K562 (cell line): ENCODE data around the gene C10orf53. TPM values are rescaled to one million over a fixed set of nuclear protein-coding genes. Genes with fewer than 3 reads are reported as not detected.
"Not testable (repeated sequence)": the region's sequence is repeated elsewhere in the genome, so short reads cannot be mapped to it uniquely, and the experiment has no call there.

Experiments
- ATAC-seq: fragments of 200-7000 bp; cut with Tn5 transposase; 3 replicates; pipeline ENCODE4 v1.9.1; 2020; ENCODE audit warnings: moderate library complexity
- BruUV-seq: library from RNA; stranded (reverse); fragments of 400-500 nt; replicated peaks from 2 replicates; lab custom pipeline; 2021; lab: Mats Ljungman, UMichigan
- CTCF ChIA-PET: fragments of 300-600 bp; formaldehyde crosslinking; extraction: SDS; loops from one replicate; lab custom pipeline; 2021; ENCODE audit warnings: low intra/inter-chr PET ratio; lab: Yijun Ruan, JAX
- POLR2A ChIA-PET: fragments of 300-600, 350-650 bp; sonication (Branson Sonifier 250); formaldehyde crosslinking; extraction: SDS; loops from one replicate; lab custom pipeline; 2021; ENCODE audit warnings: antibody characterized with exemption, inconsistent platforms; lab: Yijun Ruan, JAX
- DNase-seq, 4 experiments: peaks; one replicate each; pipeline versions ENCODE4 v3.0.0 to v3.0.0-alpha.2; 2011 to 2018; ENCODE audit warnings: low spot score in 3 of 4, mixed read lengths in 3 of 4; ENCODE audit errors: extremely low read depth in 1 of 4
- FAIRE-seq: peaks from 2 replicates; lab custom pipeline; 2011; peaks lifted over from hg19 to GRCh38; lab: Jason Lieb, UNC
- H2AFZ ChIP-seq: 2 replicates; pipeline ENCODE4 v1.6.0; 2011; ENCODE audit warnings: low read depth, low read length, control low read depth, inconsistent platforms
- H3K27ac ChIP-seq: fragments of 200-600 bp; 3 replicates; pipeline ENCODE4 v1.8.0; 2011; ENCODE audit warnings: low read depth, mild to moderate bottlenecking, control low read depth, inconsistent platforms, low read length, moderate library complexity, mixed read lengths; ENCODE audit errors: extremely low read depth
- H3K27me3 ChIP-seq, 2 experiments: fragments of 300-600 bp in 1 of 2; 2 replicates in 1 of 2; 3 replicates in 1 of 2; pipeline versions ENCODE4 v1.6.0 to v1.8.0; 2011; ENCODE audit warnings: inconsistent platforms in 2 of 2, low read length in 2 of 2, mild to moderate bottlenecking in 1 of 2, mixed read lengths in 1 of 2, moderate library complexity in 1 of 2; ENCODE audit not compliant: control insufficient read depth in 2 of 2, insufficient read depth in 2 of 2
- H3K36me3 ChIP-seq: fragments of 300-600 bp; 3 replicates; pipeline ENCODE4 v1.8.0; 2011; ENCODE audit warnings: mild to moderate bottlenecking, low read length, inconsistent platforms; ENCODE audit not compliant: control insufficient read depth, insufficient read depth
- H3K4me1 ChIP-seq, 2 experiments: fragments of 200-600 bp in 1 of 2; replicated peaks in 1 of 2; 2 replicates in 1 of 2; 3 replicates in 1 of 2; pipeline versions ENCODE4 v1.5.1 to v1.8.0; 2011; ENCODE audit warnings: inconsistent platforms in 2 of 2, low read length in 2 of 2, mild to moderate bottlenecking in 1 of 2, mixed read lengths in 1 of 2, moderate library complexity in 1 of 2; ENCODE audit not compliant: control insufficient read depth in 2 of 2, insufficient read depth in 2 of 2
- H3K4me2 ChIP-seq: 2 replicates; pipeline ENCODE4 v1.6.1; 2011; ENCODE audit warnings: low read length, control low read depth, inconsistent platforms, mixed read lengths; ENCODE audit not compliant: insufficient read depth
- H3K4me3 ChIP-seq: fragments of 200-600 bp; sonication (generic), shearing (Covaris generic); 2 replicates; pipeline ENCODE4 v1.5.1; 2016; ENCODE audit warnings: control low read depth, inconsistent platforms
- H3K79me2 ChIP-seq: fragments of 200-600 bp; 3 replicates; pipeline ENCODE4 v1.8.0; 2011; ENCODE audit warnings: low read length, inconsistent platforms; ENCODE audit not compliant: control insufficient read depth, insufficient read depth
- H3K9ac ChIP-seq, 2 experiments: 2 replicates each; pipeline versions ENCODE4 v1.6.0 to v1.6.1; 2011; ENCODE audit warnings: low read depth in 2 of 2, low read length in 2 of 2, control low read depth in 1 of 2, inconsistent platforms in 1 of 2, mild to moderate bottlenecking in 1 of 2, mixed read lengths in 1 of 2; ENCODE audit not compliant: insufficient read depth in 1 of 2
- H3K9me1 ChIP-seq: one replicate; pipeline ENCODE4 v1.6.0; 2011; ENCODE audit warnings: inconsistent platforms, mild to moderate bottlenecking, low read length, moderate library complexity; ENCODE audit not compliant: control insufficient read depth, insufficient read depth
- H3K9me3 ChIP-seq: replicated peaks from 2 replicates; pipeline ENCODE4 v1.5.1; 2011; ENCODE audit warnings: low read depth, low read length, inconsistent platforms; ENCODE audit not compliant: control insufficient read depth, insufficient read depth
- H4K20me1 ChIP-seq: replicated peaks from 2 replicates; pipeline ENCODE4 v1.6.1; 2011; ENCODE audit warnings: low read length, inconsistent platforms, mixed read lengths; ENCODE audit not compliant: control insufficient read depth, insufficient read depth
- FOXK1 ChIP-seq: sonication (generic); formaldehyde crosslinking; IDR thresholded peaks from 2 replicates; pipeline ENCODE4 v1.8.0; 2022; ENCODE audit warnings: missing genetic modification reagents, mild to moderate bottlenecking, borderline replicate concordance
- KAT8 ChIP-seq: fragments of 450-650 bp; IDR thresholded peaks from 2 replicates; pipeline ENCODE4 v1.6.1; 2016; ENCODE audit warnings: low read depth, mild to moderate bottlenecking
- MCM2 ChIP-seq: fragments of 450-650 bp; IDR thresholded peaks from 2 replicates; pipeline ENCODE4 v1.6.1; 2017; ENCODE audit warnings: low read depth, mild to moderate bottlenecking
- MECOM ChIP-seq: fragments of 250-450 bp; sonication (Bioruptor Pico); IDR thresholded peaks from 2 replicates; pipeline ENCODE4 v1.8.0; 2022; ENCODE audit warnings: inconsistent platforms
- TCF7 ChIP-seq: sonication (generic); IDR thresholded peaks from 2 replicates; pipeline ENCODE4 v1.6.1; 2016; ENCODE audit warnings: antibody characterized with exemption, borderline replicate concordance
- ZNF316 ChIP-seq: fragments of 450-650 bp; IDR thresholded peaks from 2 replicates; pipeline ENCODE4 v1.6.1; 2016
- ZNF444 ChIP-seq: fragments of 250-450 bp; sonication (Bioruptor Pico); IDR thresholded peaks from 2 replicates; pipeline ENCODE4 v1.4.0; 2020; ENCODE audit warnings: mild to moderate bottlenecking, moderate library complexity
- WGBS: fragments of 100-300 bp; shearing (Covaris generic); methylation state at CpG from one replicate; pipeline ENCODE4 v1.1.6; 2016; ENCODE audit warnings: low coverage, mixed read lengths; ENCODE audit not compliant: insufficient coverage; ENCODE audit errors: missing lambda C conversion rate; 5-methylcytosine and 5-hydroxymethylcytosine counted together
- in situ Hi-C: fragments of 300-500 bp; cut with MboI; formaldehyde crosslinking; loops from 4 replicates; pipeline ENCODE4 v1.15.0; 2018; ENCODE audit warnings: inconsistent platforms, mixed read lengths
- intact Hi-C: fragments of 100-400 bp; cut with micrococcal nuclease; formaldehyde crosslinking; loops from 2 replicates; pipeline ENCODE4 v1.14.2; 2022
- polyA plus RNA-seq, 8 experiments: library from polyadenylated mRNA; depleted of rRNA in 4 of 8; stranded (reverse) in 5 of 8; unstranded in 3 of 8; fragments of >200 nt; fragmentation: Nextera tagmentation in 2 of 8; fragmentation: Illumina TruSeq in 1 of 8; extraction: Ambion mirVana in 2 of 8; extraction: Trizol in 1 of 8; gene quantifications; 2 replicates each; pipeline versions ENCODE4 v1.2.1 to v1.2.3, GENCODE V29; 2011 to 2014; ENCODE audit warnings: inconsistent platforms in 1 of 8, missing spikeins in 1 of 8
- total RNA-seq, 7 experiments: library from RNA; depleted of rRNA in 6 of 7; stranded (reverse); fragments of >200 nt in 6 of 7; fragmentation: Illumina TruSeq in 2 of 7; extraction: Trizol in 2 of 7; gene quantifications; 2 replicates each; pipeline versions ENCODE4 v1.2.1 to v1.2.3, GENCODE V29; 2011 to 2021; ENCODE audit warnings: low replicate concordance in 1 of 7

Gene C10orf53
- total and polyA plus RNA-seq, 9 of the 15 experiments (the other 6 are each of a cell fraction or from before 2014, with no cell fraction given): not detected

- no peaks in the 10 kb centered on the region; the same call in 1 of the 2 replicates for H3K9me3 ChIP-seq
- ATAC-seq (no peak), FAIRE-seq (no peak), DNase-seq (no peak)
- no peaks in the 10 kb centered on the region for H3K9me1 ChIP-seq
- no TSS peak for BruUV-seq
- H3K27me3 ChIP-seq: peaks cover 3 to 22% of the 10 kb centered on the region in 2 experiments; a peak in 1 of 5 replicates
- H3K4me1 ChIP-seq: no peaks in the 10 kb centered on the region
- H3K9ac ChIP-seq: no peak overlapping the region
- POLR2A ChIA-PET: interaction anchor here (0.7 kb wide), 1 partner anchor 13 kb away, joined by 3 read pairs; no protein-coding TSS in a partner anchor
- WGBS: 3% methylated on average over 8 of the region's 8 CpGs
- in situ Hi-C loops (no loop called here), intact Hi-C loops (no loop called here)
- no peak overlapping the region for H2AFZ ChIP-seq
- TF ChIP-seq MECOM (no peak), KAT8 (no peak), ZNF444 (CRISPR knock-in tag) (no peak), FOXK1 (CRISPR knock-in tag) (no peak)
- H4K20me1 ChIP-seq: no peaks in the 10 kb centered on the region
- H3K36me3 ChIP-seq: no peaks in the 10 kb centered on the region
- no peaks in the 10 kb centered on the region for H3K79me2 ChIP-seq
- H3K4me2 ChIP-seq: no peak overlapping the region
- H3K4me3 ChIP-seq: no peak overlapping the region
- CTCF ChIA-PET: no interaction called here
- no peak overlapping the region for H3K27ac ChIP-seq
These were observed 32.0 kb downstream of the C10orf53 start for GRCh38 chr10:49711481-49711880.

DNA sequence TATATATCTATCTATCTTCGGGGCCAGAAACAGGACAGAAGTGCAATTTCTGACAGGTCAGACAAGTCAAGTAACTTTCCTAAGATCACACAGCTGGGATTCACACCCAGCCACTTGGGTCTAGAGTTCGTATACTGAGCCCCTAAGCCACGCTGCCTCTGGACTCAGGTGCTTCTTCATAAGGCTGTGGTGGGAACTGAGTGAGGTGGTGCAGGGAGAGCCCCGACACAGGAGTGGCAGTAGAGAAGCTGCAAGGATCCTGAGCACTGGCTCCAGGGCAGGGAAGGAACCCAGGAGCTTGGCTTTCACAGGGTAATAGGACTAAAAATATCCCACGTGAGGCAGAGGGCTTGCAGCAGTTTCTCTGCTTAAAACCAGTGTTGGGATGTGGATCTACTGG lies 33.8 kb downstream of the C10orf53 start:
- ATAC-seq (no peak), DNase-seq (no peak), FAIRE-seq (no peak)
- Histone ChIP-seq H3K9ac (no peak overlapping the region), H3K4me3 (no peak overlapping the region), H3K9me1 (no peaks in the 10 kb centered on the region), H2AFZ (no peak overlapping the region), H4K20me1 (no peaks in the 10 kb centered on the region), H3K79me2 (no peaks in the 10 kb centered on the region), H3K9me3 (no peaks in the 10 kb centered on the region; the same call in 1 of the 2 replicates), H3K4me2 (no peak overlapping the region), H3K27ac (no peak overlapping the region), H3K4me1 (no peaks in the 10 kb centered on the region), H3K27me3 (peaks cover 3 to 22% of the 10 kb centered on the region in 2 experiments; a peak in 1 of 5 replicates), H3K36me3 (no peaks in the 10 kb centered on the region)
- intact Hi-C loops (no loop called here), in situ Hi-C loops (no loop called here)
- BruUV-seq: no TSS peak
- CTCF ChIA-PET: no interaction called here
- no peak for TF ChIP-seq TCF7
- no peak for TF ChIP-seq ZNF316
- TF ChIP-seq MCM2: no peak
- 0% methylated on average over 5 of the region's 5 CpGs for WGBS
- POLR2A ChIA-PET: no interaction called here

GRCh38 chr10:49715157-49715556 lies 35.7 kb downstream of the C10orf53 start:
- BruUV-seq, H3K4me3 ChIP-seq, CTCF ChIA-PET, H3K36me3 ChIP-seq, in situ Hi-C loops, H3K4me1 ChIP-seq, ATAC-seq, H3K4me2 ChIP-seq, H2AFZ ChIP-seq, FAIRE-seq, H3K9me1 ChIP-seq, H3K9ac ChIP-seq, H3K27ac ChIP-seq, H3K79me2 ChIP-seq, intact Hi-C loops, H3K9me3 ChIP-seq, H3K27me3 ChIP-seq, H4K20me1 ChIP-seq, DNase-seq: not testable (repeated sequence)
- WGBS: 0% methylated on average over 7 of the region's 7 CpGs
- POLR2A ChIA-PET: interaction anchor here (0.9 kb wide), 1 partner anchor 21 kb away, joined by 3 read pairs; no protein-coding TSS in a partner anchor
